RPMI7951 (cell line): Measurements from ENCODE around the gene GOLPH3L. TPM values are rescaled to one million over a fixed set of nuclear protein-coding genes. Genes with fewer than 3 reads are reported as not detected.
A peak's percentile ranks its signal among the peaks of the same experiment; 100 is the strongest.
"Not testable (repeated sequence)": the region's sequence is repeated elsewhere in the genome, so short reads cannot be mapped to it uniquely, and the experiment has no call there.

Experiments used
- DNase-seq: peaks from one replicate; pipeline ENCODE4 v3.0.0-alpha.2; 2012; ENCODE audit warnings: low read depth
- total RNA-seq: library from RNA; depleted of rRNA; stranded (reverse); fragments of >200 nt; shearing (Covaris generic); gene quantifications from 2 replicates; pipeline ENCODE4 v1.2.3, GENCODE V29; 2014; rRNA removed

Gene GOLPH3L
- total RNA-seq, result 9.3 and 9.4 TPM in 2 replicates

GRCh38 chr1:150696995-150697927 lies at the start of gene GOLPH3L:
Gene GOLPH3L (minus strand): TSS chr1:150697154. CDS start chr1:150694838, 2,316 bp downstream.
- peak; percentile 98 for DNase-seq

GRCh38 chr1:150730130-150730721 lies 33.3 kb upstream of the GOLPH3L start:
- DNase-seq, result no peak

GRCh38 chr1:150724336-150724735 lies 27.4 kb upstream of the GOLPH3L start:
- DNase-seq, result no peak

GRCh38 chr1:150720703-150721102 lies 23.7 kb upstream of the GOLPH3L start, which contains the start of gene HORMAD1:
Gene HORMAD1 (minus strand): TSS chr1:150720895. CDS start chr1:150719505, 1,390 bp downstream.
- DNase-seq, result no peak

- DNase-seq, result no peak
Observed at GRCh38 chr1:150720098-150720497, 23.1 kb upstream of the GOLPH3L start.

- no peak for DNase-seq
Observed at GRCh38 chr1:150718225-150718891, 21.4 kb upstream of the GOLPH3L start.

- DNase-seq, result not testable (repeated sequence)
Observed at GRCh38 chr1:150709031-150709430, 12.1 kb upstream of the GOLPH3L start.

- DNase-seq, result no peak
Observed at GRCh38 chr1:150708595-150708994, 11.6 kb upstream of the GOLPH3L start.

GRCh38 chr1:150706091-150706490 lies 9.1 kb upstream of the GOLPH3L start:
- no peak for DNase-seq

GRCh38 chr1:150703427-150703826 lies 6.5 kb upstream of the GOLPH3L start:
- DNase-seq, result no peak

- no peak for DNase-seq
Observed at GRCh38 chr1:150696590-150696989, 364 bp downstream of the GOLPH3L start.

- DNase-seq, result no peak
Observed at GRCh38 chr1:150696162-150696561, 792 bp downstream of the GOLPH3L start.

GRCh38 chr1:150695561-150695960 lies 1.4 kb downstream of the GOLPH3L start:
- no peak for DNase-seq

GRCh38 chr1:150692720-150693119 lies 4.2 kb downstream of the GOLPH3L start:
- no peak for DNase-seq

GRCh38 chr1:150688763-150689162 lies 8.2 kb downstream of the GOLPH3L start:
- no peak for DNase-seq

GRCh38 chr1:150686275-150686674 lies 10.7 kb downstream of the GOLPH3L start:
- no peak for DNase-seq

GRCh38 chr1:150683914-150684313 lies 13.0 kb downstream of the GOLPH3L start:
- DNase-seq, result no peak

- no peak for DNase-seq
Observed at GRCh38 chr1:150678988-150679387, 18.0 kb downstream of the GOLPH3L start.

- no peak for DNase-seq
Observed at GRCh38 chr1:150674881-150675280, 22.1 kb downstream of the GOLPH3L start.

GRCh38 chr1:150663321-150663720 lies 33.6 kb downstream of the GOLPH3L start:
- no peak for DNase-seq

- DNase-seq, result no peak
Observed at GRCh38 chr1:150662811-150663210, 34.1 kb downstream of the GOLPH3L start.

- no peak for DNase-seq
Observed at GRCh38 chr1:150661156-150661555, 35.8 kb downstream of the GOLPH3L start.
